Kidney tubule cell (primary cell): ENCODE results near the gene CEP126.
"Not testable (repeated sequence)": the region's sequence is repeated elsewhere in the genome, so short reads cannot be mapped to it uniquely, and the experiment has no call there.

Experiments used
- DNase-seq: peaks from one replicate; pipeline ENCODE4 v3.0.0-alpha.2; 2018; ENCODE audit warnings: low spot score

Gene CEP126

GRCh38 chr11:101940901-101941520 lies 26.2 kb downstream of the CEP126 start:
- no peak for DNase-seq

GRCh38 chr11:101944923-101945322 lies 30.1 kb downstream of the CEP126 start:
- DNase-seq = no peak

GRCh38 chr11:101945448-101945847 lies 30.6 kb downstream of the CEP126 start:
- DNase-seq = no peak

- DNase-seq = no peak
Measured at GRCh38 chr11:101949680-101950220, 34.9 kb downstream of the CEP126 start.

GRCh38 chr11:101955278-101955677 lies 40.5 kb downstream of the CEP126 start:
- no peak for DNase-seq

- no peak for DNase-seq
Measured at GRCh38 chr11:101955701-101956100, 40.9 kb downstream of the CEP126 start.

- no peak for DNase-seq
Measured at GRCh38 chr11:101960231-101960630, 45.4 kb downstream of the CEP126 start.

GRCh38 chr11:101964200-101964599 lies 49.4 kb downstream of the CEP126 start:
- not testable (repeated sequence) for DNase-seq

- no peak for DNase-seq
Measured at GRCh38 chr11:101974255-101974654, 59.4 kb downstream of the CEP126 start.

- DNase-seq = no peak
Measured at GRCh38 chr11:101974771-101975170, 60.0 kb downstream of the CEP126 start.

- DNase-seq = no peak
Measured at GRCh38 chr11:101975734-101976133, 60.9 kb downstream of the CEP126 start.

- DNase-seq = no peak
Measured at GRCh38 chr11:101987370-101987769, 72.6 kb downstream of the CEP126 start.

- DNase-seq = no peak
Measured at GRCh38 chr11:101993172-101993571, 78.4 kb downstream of the CEP126 start.

- not testable (repeated sequence) for DNase-seq
Measured at GRCh38 chr11:101994052-101994469, 79.3 kb downstream of the CEP126 start.

- no peak for DNase-seq
Measured at GRCh38 chr11:101996111-101996510, 81.3 kb downstream of the CEP126 start.

GRCh38 chr11:102001657-102002338 lies 87.0 kb downstream of the CEP126 start:
- DNase-seq = no peak

GRCh38 chr11:102004220-102004619 lies 89.4 kb downstream of the CEP126 start:
- DNase-seq = no peak

GRCh38 chr11:102005306-102005705 lies 90.5 kb downstream of the CEP126 start:
- no peak for DNase-seq

GRCh38 chr11:102006835-102007566 lies 92.2 kb downstream of the CEP126 start:
- no peak for DNase-seq

GRCh38 chr11:102007567-102008437 lies 93.0 kb downstream of the CEP126 start:
- peak; percentile 81 for DNase-seq

- DNase-seq = peak; percentile 91
Measured at GRCh38 chr11:102010776-102011494, 96.1 kb downstream of the CEP126 start.
